Anterior cingulate cortex (tissue), 58 donors: Measurements from ENCODE around the gene CCDC7.
"Not testable (repeated sequence)": the region's sequence is repeated elsewhere in the genome, so short reads cannot be mapped to it uniquely, and the experiment has no call there.

Source experiments
- DNase-seq, 58 donors: peaks; one replicate each; lab custom pipeline; 2025; lab: John Stamatoyannopoulos, UW

Gene CCDC7

DNA sequence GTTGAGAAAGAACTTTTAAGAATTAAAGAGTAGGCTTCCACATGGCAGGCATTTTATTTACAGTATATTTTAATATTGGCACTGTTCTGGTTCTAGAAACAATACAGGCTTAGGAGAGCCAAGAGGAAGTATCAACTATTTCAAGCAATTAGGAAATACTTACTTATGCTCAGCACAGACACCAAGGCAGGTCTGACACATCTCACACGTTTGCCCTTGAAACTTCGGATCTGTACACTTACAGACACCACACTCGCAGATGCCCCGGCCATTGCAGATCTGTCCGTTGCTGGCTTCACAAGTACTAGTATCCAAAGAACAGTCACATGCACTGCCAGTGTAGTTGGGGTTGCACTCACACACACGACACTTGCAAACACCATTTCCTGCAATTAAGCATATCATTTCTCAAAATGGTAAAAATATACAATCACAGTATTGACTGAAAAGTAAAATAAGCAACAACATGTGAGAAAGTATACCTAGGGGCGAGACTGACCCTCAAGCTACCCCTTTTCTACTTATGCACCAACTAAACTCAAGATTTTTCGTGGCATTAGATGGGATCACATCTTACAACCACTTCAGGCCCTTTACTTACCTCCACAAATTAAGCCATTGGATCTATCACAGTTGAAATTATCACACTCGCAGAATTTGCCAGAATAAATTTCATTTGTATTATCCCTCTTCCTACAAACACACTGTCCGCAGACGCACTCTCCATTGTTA, 465.5 kb downstream of the CCDC7 start:
- no peak for DNase-seq

DNA sequence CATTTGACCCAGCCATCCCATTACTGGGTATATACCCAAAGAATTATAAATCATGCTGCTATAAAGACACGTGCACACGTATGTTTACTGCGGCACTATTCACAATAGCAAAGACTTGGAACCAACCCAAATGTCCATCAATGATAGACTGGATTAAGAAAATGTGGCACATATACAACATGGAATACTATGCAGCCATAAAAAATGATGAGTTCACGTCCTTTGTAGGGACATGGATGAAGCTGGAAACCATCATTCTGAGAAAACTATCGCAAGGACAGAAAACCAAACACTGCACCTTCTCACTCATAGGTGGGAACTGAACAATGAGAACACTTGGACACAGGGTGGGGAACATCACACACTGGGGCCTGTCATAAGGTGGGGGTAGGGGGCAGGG, 471.9 kb downstream of the CCDC7 start:
- not testable (repeated sequence) for DNase-seq

DNA sequence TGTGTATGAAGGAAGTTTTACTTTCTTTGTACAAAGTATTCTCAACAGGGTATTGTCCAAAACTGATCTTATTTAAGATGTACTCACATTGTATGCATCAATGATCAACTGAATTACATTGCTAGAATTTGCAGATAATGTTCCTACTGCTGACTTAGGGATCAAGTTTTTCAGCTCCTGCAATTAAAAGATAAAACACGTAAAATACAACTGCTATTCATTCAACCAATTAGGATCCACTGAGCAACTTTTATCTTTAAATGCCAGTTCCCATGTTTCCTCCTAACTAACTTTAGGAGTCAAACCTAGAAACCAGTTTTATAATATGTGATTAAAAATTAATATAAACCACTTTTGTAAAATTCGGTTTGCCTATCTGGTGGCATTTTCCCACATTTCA, 476.2 kb downstream of the CCDC7 start:
- DNase-seq = no peak

DNA sequence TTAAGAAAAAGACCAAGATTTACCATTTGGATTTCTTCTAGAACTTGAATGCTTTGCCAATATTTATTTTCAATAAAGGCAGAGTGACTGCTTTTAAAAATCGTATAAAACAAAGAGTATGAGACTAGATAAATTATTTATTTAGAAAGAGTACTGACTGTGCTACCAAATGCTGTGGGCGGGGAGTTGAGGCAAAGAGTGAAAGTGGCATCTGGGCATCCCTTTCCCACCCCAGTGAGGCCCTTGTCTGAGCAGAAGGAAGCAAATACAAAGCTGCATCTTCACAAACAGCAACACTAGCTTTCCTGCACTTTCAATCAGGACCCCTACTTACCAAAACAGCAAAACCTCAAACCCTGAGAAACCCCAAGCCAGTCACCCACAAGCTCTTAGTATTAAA, 477.2 kb downstream of the CCDC7 start:
- DNase-seq = no peak

DNA sequence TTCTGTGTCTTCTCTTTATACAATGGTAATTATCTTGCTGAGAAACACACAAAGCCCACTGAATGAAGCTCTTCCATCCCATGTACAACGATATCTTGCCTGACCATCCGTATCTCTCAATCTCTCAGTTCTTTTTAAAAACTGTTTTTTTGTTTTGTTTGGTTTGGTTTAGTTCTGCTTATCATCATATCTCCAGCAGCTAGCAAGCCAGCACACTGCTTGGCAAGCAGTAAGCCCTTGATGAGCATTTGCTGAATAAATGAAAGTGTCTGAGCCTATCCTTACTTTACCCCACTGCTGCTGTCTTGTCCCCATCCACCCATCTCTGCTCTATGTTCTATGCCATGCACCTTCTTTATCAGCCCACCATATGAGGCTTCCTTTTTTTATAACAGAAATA, 477.9 kb downstream of the CCDC7 start:
- no peak for DNase-seq
